Gastroesophageal sphincter (tissue), 3 donors: Measurements from ENCODE around the gene SKOR2.

ENCODE experiments used
- CTCF ChIP-seq, 4 experiments: fragments of 200-600 bp in 2 of 4; fragments of 450-650 bp in 2 of 4; sonication (generic) in 1 of 4; IDR thresholded peaks; one replicate each; pipeline ENCODE4 v1.5.1; 2017 to 2019; ENCODE audit warnings: antibody characterized with exemption in 4 of 4, mild to moderate bottlenecking in 2 of 4, moderate library complexity in 2 of 4
- EP300 ChIP-seq: sonication (generic); formaldehyde crosslinking; IDR thresholded peaks from one replicate; pipeline ENCODE4 v1.6.1; 2017; ENCODE audit warnings: antibody characterized with exemption, mild to moderate bottlenecking
- POLR2A ChIP-seq, 2 donors: fragments of 450-650 bp; IDR thresholded peaks; one replicate each; pipeline ENCODE4 v1.6.1; 2017; ENCODE audit warnings: antibody characterized with exemption in 2 of 2, mild to moderate bottlenecking in 2 of 2, moderate library complexity in 1 of 2
- POLR2AphosphoS5 ChIP-seq: sonication (generic); formaldehyde crosslinking; IDR thresholded peaks from one replicate; pipeline ENCODE4 v1.6.1; 2017; ENCODE audit warnings: antibody characterized with exemption

DNA sequence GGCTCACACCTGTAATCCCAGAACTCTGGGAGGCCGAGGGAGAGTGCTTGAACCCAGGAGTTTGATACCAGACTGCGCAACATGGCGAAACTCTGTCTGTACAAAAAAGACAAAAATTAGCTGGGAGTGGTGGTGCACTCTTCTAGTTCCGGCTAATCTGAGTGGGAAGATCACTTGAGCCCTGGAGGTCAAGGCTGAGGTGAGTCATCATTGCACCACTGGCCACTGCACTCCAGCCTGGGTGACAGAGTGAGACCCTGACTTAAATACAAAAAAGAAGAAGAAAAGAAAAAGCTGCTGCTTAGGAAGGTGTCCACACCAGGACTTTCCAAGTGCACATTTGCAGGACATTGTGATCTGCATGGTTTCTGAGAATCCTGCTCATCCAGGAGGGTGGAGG, 16.4 kb downstream of the SKOR2 start:
- no peak for TF ChIP-seq POLR2A (IDR thresholded peaks at IDR 0.05)
- no peak for TF ChIP-seq CTCF (IDR thresholded peaks at IDR 0.05)
- TF ChIP-seq EP300 = no peak
- TF ChIP-seq POLR2AphosphoS5 = no peak
